ENCODE data around the gene LY6G6D.

Gene LY6G6D

DNA sequence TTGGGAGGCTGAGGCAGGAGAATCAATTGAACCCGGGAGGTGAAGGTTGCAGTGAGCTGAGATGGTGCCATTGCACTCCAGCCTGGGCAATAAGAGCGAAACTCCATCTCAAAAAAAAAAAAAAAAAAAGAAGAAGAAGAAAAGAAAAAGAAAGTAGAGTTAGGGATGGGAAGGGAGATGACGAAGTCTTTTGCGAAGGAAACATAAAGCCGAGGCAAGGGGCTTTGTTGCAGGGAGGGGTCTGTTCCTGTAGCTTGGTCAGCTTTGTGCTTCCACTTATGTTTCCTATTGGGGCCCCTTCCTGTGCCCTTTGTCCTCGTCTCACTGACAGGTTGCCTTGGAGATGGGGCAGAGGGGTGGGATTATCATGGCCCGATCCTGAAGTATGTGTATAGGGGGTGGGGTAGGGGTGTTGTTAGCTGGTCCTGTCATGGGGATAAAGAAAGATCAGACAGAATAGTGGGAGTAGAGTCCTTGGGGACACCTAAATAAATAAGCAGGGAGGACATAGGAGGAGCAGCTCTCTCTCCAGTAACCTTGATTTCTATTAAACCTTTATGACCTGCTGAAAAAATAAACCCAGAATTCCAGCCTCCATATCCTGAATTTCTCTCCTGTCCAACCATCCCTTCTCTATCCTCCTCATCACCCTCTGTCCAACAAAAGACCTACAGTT is 22.3 kb downstream of the LY6G6D start:
- no peak for DNase-seq

DNA sequence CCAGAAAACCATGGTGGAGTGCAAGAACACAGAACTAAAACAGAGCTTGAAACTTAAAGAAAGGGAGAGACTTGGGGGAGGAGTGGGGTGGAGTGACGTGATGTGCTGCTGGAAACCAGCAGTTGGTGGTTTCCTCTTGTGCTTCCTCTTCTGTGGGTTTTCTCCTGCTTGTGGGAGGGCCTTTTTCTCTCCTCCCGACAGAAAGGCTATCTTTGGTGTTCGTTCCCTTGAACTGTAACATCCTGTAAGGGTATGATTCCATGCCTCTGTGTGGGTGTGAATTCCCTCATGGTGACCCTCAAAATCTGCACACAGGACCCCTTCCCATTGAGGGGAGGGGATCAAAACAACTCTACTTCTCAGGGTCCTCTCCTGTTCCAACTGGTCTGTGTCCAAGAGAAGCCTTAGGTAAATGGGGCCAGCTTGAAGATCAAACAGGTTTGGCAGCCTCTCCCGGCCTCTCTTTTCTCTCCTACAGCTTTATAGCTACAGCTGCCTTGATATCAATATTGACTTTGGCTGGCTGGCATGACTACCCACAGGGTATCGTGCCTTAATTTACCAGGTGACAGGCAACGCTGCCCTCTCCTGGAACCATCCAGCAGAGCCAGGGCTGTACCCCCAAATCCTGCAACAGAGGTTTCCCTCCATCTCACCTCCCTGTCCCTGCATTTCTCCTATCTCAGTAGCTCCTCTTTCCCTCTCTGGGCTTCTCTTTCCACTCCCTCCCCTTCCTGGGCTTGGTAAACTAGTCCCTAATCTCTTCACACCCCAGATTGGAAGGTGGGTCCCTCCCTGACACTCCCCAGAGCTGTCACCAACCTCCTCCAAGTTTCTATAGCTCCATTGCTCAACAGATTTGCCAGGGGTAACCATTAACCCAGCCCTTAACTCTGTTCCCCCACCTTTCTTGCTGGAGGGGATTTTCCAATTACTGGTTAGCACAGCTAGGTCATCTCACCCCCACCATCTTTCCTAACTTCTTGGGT is 23.1 kb downstream of the LY6G6D start:
- DNase-seq = peak; percentile 53

DNA sequence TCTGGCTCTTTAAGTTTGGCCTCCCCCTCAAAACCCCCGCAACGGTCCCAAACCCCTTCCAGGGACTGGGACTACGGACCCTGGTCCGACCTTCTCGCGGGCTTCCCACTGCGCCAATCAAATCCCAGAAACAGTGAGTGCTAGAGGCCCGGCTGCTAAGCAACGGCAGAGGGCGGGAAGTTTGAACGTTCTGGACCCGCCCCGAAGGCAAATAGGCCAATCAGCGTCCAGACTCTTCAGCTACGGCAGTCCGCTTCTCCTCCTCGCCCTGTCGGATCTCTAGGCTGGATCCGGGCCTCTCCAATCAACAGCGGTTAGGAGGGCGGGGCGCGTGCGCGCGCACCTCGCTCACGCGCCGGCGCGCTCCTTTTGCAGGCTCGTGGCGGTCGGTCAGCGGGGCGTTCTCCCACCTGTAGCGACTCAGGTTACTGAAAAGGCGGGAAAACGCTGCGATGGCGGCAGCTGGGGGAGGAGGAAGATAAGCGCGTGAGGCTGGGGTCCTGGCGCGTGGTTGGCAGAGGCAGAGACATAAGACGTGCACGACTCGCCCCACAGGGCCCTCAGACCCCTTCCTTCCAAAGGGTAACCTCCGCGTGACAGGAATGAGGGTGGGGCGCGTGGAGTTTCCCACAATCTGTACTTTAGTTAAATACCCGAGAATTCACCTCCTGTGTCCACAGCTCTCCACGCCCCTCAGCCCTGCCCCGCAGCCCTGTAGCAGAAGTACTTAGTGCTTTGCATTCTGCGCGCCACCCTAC is 24.7 kb downstream of the LY6G6D start, which contains the start of gene MSH5:
Gene MSH5 (plus strand): TSS at position 367 of the 758 bp plus-strand sequence. CDS start 462 bp downstream, outside the sequence.
- DNase-seq = peak; percentile 94

DNA sequence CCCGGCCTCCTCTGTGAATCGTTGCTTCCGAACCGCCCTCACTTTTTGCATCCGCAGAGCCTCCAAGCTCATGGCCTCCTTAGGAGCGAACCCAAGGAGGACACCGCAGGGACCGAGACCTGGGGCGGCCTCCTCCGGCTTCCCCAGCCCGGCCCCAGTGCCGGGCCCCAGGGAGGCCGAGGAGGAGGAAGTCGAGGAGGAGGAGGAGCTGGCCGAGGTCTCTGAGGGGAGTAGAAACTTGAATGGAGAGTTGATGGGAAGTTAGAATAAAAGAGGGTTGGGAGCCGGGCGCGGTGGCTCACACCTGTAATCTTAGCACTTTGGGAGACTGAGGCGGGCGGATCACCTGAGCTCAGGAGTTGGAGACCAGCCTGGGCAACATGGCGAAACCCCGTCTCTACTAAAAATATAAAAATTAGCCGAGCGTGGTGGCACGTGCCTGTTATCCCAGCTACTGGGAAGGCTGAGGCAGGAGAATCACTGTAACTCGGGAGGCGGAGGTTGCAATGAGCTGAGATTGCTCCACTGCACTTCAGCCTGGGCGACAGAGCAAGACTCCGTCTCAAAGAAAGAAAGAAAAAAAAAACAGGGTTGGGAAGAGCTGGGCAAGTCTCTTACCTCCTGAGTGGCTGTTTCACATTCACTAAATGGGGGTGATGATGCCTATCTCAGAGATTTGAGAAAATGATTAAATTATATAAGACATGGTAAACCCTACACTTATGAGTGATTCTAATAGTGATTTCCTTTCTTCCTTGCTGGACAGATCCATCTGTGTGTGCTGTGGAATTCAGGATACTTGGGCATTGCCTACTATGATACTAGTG is 25.5 kb downstream of the LY6G6D start:
- DNase-seq = no peak

DNA sequence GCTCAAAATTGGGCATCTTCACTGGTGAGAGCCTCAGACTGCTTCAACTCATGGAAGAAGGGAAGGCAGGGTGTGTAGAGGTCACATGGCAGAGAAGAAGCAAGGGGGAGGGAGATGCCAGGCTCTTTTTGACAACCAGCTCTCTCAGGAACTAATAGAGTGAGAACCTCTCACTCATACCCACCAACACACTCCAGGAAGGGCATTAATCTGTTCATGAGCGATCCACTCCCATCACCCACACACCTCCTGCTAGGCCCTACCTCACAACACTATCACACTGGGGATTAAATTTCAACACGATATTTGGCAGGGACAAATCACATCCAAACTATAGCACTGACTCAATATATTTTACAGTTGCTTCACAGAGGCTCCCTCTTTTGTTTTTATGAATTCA is 26.7 kb downstream of the LY6G6D start:
- no peak for DNase-seq

DNA sequence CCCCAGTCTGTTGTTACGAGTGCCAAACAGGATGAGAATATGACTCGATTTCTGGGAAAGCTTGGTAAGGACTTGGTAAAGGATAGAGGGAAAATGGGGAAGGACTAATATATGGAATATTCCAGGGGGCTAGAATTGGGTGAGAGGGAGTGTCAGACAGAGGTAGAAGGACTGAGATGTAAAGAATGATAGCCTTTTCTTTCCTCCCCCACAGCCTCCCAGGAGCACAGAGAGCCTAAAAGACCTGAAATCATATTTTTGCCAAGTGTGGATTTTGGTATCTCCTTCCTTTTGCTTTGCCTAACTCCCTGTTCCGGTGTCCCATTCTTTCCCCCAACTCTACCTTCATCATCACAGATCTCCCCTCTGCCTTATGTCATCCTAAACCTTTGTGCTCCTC is 27.7 kb downstream of the LY6G6D start:
- DNase-seq = no peak

DNA sequence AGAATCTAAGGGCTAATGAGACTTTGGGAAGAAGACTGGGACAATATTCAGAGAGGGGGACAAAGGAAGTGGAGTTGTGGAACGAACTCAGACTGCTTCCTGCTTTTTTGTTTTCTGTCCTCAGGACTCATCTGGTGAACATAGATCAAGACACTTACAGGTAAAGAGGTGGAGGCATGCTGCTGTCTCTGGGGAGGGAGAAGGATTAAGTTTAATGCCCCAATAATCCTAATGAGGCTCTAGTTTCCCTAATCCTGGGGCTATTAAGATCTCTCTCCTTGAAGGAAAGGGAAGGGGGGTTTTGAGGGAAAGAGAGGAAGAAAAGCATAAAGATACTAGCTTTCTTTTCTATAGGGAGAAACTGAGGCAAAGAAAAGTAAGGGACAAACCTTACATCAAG is 29.3 kb downstream of the LY6G6D start:
- no peak for DNase-seq

DNA sequence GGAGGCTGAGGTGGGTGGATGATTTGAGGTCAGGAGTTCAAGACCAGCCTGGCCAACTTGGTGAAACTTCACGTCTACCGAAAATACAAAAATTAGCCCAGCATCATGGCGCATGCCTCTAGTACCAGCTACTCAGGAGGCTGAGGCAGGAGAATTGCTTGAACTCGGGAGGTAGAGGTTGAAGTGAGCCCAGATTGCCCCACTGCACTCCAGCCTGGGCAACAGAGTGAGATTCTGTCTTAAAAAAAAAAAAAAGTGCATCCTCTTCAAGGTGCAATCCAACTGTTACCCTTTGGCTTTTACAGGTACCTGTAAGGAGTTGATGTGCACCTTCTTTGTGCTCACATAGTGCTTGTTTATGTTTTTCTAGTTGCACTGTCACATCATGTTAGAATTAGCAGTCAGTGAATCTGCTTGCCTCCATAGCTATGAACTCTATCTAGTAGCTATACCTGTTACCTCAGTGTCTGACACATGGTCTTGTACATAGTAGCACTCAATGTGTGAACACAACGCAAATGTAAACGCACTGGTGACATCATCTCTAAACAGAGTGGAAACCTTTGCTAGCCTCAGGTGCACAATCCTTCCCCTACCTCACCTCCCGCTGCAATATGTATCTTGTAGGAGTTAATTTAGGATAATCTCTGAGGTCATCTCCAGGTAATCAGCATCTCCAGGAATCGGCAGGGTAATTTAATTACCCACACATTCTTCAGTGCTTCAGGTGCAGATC is 34.3 kb downstream of the LY6G6D start:
- no peak for DNase-seq

DNA sequence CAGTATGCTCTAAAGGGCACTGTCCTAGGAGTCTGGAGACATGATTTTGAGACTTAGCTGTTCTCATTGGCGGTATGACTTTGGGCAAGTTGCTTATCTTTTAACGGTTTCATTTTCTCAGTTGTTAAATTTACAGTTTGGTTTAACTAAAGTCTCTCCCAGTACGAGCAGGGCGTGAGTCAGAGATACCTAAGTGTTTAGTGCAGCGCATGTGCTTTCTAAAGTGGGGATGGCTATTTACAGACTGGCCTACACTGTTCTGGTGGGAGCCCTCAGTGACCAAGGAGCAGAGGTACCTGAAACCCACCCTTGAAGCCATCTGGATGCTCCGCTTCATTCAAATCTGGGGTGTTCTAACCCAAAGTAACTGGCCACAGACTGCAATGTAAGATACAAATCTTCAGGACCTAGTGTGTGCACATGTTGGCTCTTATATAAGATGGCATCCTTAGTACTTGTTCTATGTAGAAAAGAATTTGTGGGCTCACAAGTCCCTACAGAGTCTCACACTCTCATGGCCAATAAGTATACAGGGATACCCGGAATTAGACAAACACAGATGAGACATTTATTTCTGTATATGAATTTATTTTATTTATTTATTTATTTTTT is 35.4 kb downstream of the LY6G6D start:
- no peak for DNase-seq

DNA sequence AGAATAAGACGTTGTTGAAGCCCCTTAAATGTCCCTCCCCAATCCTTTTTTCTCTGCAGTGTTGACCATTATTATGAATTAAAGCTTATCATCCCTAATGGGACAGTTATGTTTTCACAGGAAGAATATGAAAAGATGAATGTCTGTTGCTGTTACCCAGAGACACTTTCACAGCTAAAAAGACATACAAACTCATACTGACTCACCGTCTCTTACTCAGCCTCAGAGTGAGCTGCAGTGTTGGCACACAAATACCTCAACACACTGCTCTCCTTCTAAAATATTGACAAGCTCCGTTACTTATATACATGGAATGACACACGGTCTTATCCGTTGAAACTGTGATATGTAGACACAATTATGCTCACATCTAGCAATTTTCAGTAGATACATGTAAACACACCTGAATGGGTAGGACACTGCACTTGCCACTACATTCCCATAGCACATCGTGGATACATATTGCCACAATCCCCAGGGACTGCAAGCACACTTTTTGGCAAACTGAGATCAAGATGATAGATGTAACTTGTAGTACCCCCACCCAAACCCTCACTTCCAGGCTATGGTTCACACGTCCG is 37.7 kb downstream of the LY6G6D start:
- no peak for DNase-seq

DNA sequence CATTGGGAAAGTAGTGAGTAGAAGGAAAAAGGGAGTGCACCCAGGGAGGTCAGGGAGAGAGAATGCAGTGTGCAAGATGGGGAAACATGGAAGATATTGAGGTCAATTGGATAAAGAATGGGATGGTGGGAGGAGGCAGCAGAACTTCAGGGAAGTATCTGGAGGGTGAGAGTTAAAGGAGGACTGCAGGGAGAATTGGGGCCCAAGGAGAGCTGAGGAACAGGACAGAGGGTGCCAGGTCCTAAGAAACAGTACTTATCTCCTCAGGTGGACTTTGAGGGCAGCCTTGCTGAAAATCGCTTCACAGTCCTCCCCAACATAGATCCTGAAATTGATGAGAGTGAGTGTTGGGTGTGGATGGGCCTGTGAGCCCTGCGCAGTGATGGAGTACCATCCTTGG is 43.1 kb downstream of the LY6G6D start:
- DNase-seq = no peak

DNA sequence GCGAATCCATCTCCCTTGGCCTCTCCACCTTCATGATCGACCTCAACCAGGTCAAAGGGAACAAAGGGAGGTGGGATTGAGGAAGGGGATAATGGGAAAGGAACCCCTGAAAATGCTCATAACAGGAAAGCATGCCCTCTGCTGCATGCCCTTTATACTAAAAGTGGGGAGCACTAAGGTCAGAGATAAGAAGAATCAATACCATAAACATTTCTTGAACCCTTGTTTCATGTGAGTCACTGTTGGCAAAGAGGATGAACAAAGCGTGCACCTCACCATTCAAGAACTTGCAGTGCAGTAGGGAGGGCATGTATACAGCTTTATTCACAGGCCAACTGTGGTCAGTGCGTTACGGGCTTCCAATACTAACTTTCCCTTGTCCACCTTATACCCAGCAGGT is 45.6 kb downstream of the LY6G6D start:
- DNase-seq = no peak

DNA sequence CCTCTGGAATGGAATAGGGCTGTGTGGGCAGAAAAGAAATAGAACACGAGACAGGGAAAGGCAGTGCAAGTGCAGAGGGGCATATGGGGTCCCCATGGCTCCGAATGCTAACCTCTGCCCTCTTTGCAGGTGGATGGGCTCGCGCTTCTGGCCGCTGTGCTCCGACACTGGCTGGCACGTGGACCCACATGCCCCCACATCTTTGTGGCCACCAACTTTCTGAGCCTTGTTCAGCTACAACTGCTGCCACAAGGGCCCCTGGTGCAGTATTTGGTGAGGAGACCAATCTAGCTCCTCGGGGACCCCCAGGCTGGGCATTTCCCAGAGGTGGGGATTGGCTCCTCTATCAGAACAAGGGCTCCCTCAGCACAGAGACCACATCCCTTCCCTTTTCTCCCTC is 46.2 kb downstream of the LY6G6D start:
- no peak for DNase-seq

DNA sequence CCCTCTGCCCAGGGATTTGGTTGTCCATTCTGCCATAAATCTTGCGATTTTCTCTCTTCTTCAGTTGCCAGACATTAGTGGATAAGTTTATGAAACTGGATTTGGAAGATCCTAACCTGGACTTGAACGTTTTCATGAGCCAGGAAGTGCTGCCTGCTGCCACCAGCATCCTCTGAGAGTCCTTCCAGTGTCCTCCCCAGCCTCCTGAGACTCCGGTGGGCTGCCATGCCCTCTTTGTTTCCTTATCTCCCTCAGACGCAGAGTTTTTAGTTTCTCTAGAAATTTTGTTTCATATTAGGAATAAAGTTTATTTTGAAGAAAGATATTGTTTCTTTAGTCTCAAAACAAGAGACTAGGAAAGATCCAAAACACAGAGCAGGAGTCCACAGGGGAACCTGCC is 47.2 kb downstream of the LY6G6D start, which contains the start of gene SAPCD1:
Gene SAPCD1 (plus strand): TSS at position 301 of the 400 bp plus-strand sequence. CDS start 399 bp downstream, outside the sequence.
- DNase-seq = no peak

DNA sequence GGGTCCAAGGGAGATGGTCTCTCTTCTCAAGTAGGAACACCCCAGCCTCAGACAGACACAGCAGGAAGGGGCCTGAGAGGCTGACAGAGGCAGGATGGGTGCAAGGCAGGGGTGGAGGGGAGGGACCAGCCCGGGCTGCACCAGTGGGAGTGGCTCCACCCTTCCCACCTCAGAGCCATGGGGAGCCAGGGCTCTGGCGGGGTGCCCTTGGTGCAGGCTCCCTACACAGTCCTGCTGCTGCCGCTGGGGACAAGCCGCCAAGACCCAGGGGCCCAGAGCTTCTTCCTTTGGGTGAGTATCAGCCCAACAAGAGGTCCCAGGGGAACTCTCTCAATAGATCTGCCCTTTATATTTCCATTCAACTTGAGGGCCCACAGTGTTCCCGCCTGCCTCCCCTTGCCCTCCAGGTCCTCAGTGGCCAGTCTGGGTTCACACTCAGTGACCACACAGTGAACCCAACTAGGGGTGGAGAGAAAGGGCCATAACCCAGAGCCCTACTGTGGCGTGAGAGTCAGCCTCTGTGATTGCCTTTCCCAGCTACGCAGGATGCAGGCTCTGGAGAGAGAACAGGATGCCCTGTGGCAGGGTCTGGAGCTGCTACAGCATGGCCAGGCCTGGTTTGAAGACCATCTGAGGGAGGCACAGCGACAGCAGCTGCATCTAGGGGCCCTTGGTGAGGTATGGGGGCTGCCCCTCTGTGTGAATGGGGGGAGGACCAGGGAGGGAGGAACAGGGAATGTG is 47.9 kb downstream of the LY6G6D start:
- DNase-seq = no peak

DNA sequence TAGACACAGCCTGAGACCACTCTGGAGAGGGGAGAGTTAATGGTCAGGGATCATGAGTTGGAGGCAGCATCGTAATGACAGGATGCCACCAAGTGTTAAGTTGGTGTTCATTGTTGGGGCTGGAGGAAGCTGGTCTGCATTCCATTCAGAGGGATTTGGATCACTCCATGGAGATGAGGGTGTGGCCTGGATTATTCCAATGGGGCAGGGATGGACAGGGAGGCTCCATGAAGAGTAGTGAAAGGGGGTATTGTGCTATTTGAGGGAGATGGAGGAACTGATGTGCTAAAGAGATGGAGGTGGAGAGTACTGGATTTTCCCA is 48.4 kb downstream of the LY6G6D start:
- no peak for DNase-seq

DNA sequence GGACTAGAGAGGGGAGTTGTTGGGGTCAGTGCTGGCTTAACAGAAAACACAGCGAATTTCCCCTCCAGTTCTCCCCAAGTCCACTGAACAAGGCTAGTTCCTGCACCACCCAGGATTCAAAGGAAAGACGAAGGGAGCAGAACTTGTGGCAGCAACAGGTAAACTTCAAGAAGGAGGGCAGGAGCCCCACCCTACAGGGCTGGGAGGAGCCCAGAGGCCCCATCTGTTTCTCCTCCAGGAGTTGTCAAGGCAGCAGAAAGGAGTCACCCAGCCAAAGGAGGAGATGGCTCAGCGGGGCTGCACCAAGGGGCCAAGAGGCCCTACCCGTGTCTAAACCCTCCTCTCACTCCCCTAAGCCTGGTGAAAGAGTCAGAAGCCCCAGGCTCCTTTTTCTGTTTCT is 49.0 kb downstream of the LY6G6D start:
- DNase-seq = no peak

DNA sequence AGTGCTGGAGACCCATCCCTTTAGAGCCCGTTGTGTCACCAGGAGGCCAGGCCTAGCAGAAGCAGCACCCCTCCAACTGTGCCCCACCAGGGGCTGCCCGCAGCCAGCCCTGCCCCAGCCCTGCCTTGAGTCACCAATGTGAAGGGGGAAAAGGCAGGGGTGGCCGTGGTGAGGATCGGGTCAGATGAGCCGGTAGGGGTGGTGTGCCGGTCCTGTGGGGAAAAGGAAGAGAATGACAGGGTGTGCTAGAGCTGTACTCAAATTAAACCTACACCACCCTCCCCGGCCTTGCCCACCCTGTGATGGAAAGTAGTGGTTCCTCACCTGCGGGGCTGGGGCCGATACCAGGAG is 50.4 kb downstream of the LY6G6D start:
- DNase-seq = no peak

DNA sequence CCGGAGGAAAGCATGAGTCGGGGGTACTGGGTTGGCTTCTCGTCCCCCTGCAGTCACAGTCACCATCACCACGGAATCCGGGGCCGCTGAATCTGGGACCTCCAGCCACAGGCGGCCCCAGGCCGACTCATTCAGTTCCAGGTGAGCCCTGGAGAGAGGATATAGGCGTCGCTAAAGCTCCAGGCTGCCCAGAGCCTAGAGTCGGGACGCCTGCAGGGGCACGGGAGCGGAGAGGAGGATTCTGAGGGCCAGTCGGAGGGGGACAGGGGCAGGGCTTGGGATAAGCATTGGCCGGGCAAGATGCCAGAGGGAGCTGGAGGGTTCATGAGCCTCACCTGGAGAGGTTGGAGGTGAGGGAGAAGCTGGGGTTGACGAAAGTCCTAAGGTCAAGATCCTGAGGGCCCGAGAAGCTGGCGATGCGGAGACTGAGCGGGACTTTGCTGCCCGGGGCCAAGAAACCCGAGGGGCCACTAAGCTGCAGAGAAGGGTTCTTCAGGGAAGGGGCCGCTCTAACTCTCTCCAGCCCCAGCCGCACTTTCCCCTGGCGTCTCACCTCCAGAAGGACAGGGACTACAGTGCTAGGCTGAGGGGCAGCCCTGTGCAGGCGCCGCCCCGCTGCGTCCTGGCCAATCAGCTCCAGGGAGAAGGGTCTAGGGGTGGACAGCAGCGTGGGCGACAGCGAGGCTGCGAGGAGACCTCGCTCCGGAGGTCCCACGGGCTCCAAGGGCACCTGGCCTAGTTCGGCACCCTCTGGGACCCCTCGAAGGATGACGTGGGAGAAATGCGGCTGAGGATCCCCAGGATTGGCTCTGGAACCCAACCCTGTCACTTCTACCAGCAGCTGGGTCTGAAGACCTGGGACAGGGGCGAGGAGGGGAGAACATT is 51.0 kb downstream of the LY6G6D start:
- DNase-seq = no peak
